ENCODE results near the gene EMP2. TPM values are rescaled to one million over a fixed set of nuclear protein-coding genes. Genes with fewer than 3 reads are reported as not detected.

EMP2 gene
- total RNA-seq, 1 donor from 2014 or later, result 6.5 TPM

- no peak for DNase-seq (ENCODE audit: low read depth)
These were observed 58.6 kb downstream of the EMP2 start for GRCh38 chr16:10521681-10522274.

GRCh38 chr16:10520869-10521578 is 59.4 kb downstream of the EMP2 start:
- no peak for DNase-seq (ENCODE audit: low read depth)
- no peak for TF ChIP-seq CTCF (conservative IDR thresholded peaks at IDR 0.05; ENCODE audit: low read depth, low read length)
- no peak overlapping the region for H3K4me3 ChIP-seq (ENCODE audit: low read depth, low read length)

More at GRCh38 chr16:10521681-10522274, 58.6 kb downstream of the EMP2 start:
- H3K4me3 ChIP-seq (ENCODE audit: low read depth, low read length), result no peak overlapping the region
- TF ChIP-seq CTCF (conservative IDR thresholded peaks at IDR 0.05; ENCODE audit: low read depth, low read length), result peak; percentile 93

DNA sequence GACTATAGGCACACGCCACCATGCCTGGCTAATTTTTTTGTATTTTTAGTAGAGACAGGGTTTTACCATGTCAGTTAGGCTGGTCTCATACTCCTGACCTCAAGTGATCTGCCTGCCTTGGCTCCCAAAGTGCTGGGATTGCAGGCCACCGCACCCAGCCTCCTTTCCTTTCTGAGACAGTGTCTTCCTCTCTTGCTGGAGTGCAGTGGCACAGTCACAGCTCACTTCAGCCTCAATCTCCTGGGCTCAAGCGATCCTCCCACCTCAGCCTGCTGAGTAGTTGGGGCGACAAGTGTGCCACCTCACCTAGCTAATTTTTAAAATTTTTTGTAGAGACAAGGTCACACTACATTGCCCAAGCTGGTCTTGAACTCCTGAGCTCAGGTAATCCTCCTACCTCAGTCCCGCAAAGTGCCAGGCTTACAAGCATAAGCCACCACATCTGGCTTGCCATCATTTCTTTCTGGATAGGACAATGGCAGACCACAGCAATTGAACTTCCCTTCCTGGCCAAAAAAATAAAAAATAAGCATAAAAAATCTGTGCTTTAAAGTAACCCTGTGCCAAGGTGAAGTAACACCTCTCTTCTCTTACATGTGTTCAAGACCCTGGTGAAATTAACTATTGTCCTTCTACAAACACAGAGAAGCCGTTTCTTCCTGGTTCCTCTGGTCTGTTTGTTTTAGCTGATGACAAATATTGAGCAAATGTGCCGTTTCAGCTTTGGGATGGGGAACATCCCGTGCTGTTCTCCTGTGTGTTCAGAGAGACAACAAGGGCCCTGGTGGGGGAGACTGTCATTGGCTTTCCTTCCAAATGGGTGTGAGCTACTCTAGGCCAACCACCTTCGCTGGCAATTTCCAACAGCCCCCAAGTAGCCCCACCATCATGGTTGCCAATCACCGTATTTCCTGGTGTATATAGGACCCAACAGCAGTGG is 60.2 kb downstream of the EMP2 start:
- no peak for TF ChIP-seq CTCF (conservative IDR thresholded peaks at IDR 0.05; ENCODE audit: low read depth, low read length)
- H3K4me3 ChIP-seq (ENCODE audit: low read depth, low read length), result no peak overlapping the region
- no peak for DNase-seq (ENCODE audit: low read depth)

DNA sequence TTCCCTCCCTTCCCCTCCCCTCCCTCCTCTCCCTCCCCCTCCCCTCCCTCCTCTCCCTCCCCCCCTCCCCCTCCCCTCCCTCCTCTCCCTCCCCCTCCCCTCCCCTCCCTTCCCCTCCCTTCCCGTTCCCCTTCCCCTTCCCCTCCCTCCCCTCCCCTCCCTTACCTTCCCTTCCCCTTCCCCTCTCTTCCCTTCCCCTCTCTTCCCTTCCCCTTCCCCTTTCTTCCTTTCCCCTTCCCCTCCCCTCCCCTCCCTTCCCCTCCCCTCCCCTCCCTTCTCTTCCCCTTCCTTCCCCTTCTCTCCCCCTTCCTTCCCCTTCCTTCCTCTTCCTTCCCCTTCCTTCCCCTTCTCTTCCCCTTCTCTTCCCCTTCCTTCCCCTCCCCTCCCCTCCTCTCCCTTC is 61.1 kb downstream of the EMP2 start:
- TF ChIP-seq CTCF (conservative IDR thresholded peaks at IDR 0.05; ENCODE audit: low read depth, low read length), result no peak
- no peak for DNase-seq (ENCODE audit: low read depth)
- no peak overlapping the region for H3K4me3 ChIP-seq (ENCODE audit: low read depth, low read length)

DNA sequence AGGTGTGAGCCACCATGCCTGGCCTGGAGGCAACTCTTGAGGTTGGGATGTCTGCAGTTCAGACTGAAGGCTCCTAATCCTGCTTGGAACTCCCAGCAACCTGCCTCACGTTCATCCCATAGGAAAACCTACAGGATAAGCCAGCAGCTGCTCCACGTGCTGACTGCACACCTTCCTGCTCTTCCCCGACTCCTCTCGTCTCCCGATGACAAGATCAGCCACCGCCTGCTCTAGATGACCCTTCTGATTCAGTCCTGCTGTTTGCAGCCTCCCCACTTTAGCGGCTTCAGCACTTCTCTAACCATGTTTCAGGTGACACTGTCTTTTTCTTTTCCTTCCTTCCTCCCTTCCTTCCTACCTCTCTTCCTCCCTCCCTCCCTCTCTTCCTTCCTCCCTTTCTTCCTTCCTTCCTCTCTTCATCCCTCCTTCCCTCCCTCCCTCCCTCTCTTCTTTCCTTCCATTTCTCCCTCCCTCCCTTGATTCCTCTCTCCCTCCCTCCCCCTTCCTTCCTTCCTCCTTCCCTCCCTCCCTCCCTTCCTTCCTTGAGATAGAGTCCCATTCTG is 61.8 kb downstream of the EMP2 start:
- H3K4me3 ChIP-seq (ENCODE audit: low read depth, low read length), result no peak overlapping the region
- no peak for TF ChIP-seq CTCF (conservative IDR thresholded peaks at IDR 0.05; ENCODE audit: low read depth, low read length)
- DNase-seq (ENCODE audit: low read depth), result no peak

GRCh38 chr16:10517868-10518267 is 62.5 kb downstream of the EMP2 start:
- DNase-seq (ENCODE audit: low read depth), result no peak
- no peak for TF ChIP-seq CTCF (conservative IDR thresholded peaks at IDR 0.05; ENCODE audit: low read depth, low read length)
- no peak overlapping the region for H3K4me3 ChIP-seq (ENCODE audit: low read depth, low read length)
